Measurements from ENCODE around the gene DRD3. TPM values are rescaled to one million over a fixed set of nuclear protein-coding genes. Genes with fewer than 3 reads are reported as not detected.

Gene DRD3
- total RNA-seq, 1 experiment from 2014 or later: not detected

- no peaks in the 10 kb centered on the region for H3K4me1 ChIP-seq (ENCODE audit: insufficient read depth, low read length, poor library complexity, severe bottlenecking)
- POLR2A ChIA-PET (ENCODE audit: low non-redundant PET): no interaction called here
- no peak for DNase-seq (ENCODE audit: low spot score)
- no peak for TF ChIP-seq CTCF (conservative IDR thresholded peaks at IDR 0.05; ENCODE audit: low read depth, low read length)
- TF ChIP-seq EZH2 (IDR thresholded peaks at IDR 0.05; ENCODE audit: borderline replicate concordance, low read depth, low read length, poor library complexity, severe bottlenecking): no peak
- H3K9me3 ChIP-seq (ENCODE audit: low read depth, low read length, poor library complexity, severe bottlenecking): no peaks in the 10 kb centered on the region
- H3K4me3 ChIP-seq (ENCODE audit: low read depth, low read length, poor library complexity, severe bottlenecking): no peak overlapping the region
- H3K36me3 ChIP-seq (ENCODE audit: insufficient read depth, low read length, poor library complexity, severe bottlenecking): no peaks in the 10 kb centered on the region
- CTCF ChIA-PET: no interaction called here
- no TSS peak for BruUV-seq (replicated peaks)
- H3K27ac ChIP-seq (ENCODE audit: low read depth, low read length, poor library complexity, severe bottlenecking): no peak overlapping the region
- intact Hi-C loops (cut with micrococcal nuclease; ENCODE audit: unreplicated experiment): no loop called here
- H3K27me3 ChIP-seq (replicated peaks; ENCODE audit: insufficient read depth, low read depth, low read length, poor library complexity): peaks cover 16% of the 10 kb centered on the region
Measured at GRCh38 chr3:114175204-114175987, 3.5 kb downstream of the DRD3 start.

DNA sequence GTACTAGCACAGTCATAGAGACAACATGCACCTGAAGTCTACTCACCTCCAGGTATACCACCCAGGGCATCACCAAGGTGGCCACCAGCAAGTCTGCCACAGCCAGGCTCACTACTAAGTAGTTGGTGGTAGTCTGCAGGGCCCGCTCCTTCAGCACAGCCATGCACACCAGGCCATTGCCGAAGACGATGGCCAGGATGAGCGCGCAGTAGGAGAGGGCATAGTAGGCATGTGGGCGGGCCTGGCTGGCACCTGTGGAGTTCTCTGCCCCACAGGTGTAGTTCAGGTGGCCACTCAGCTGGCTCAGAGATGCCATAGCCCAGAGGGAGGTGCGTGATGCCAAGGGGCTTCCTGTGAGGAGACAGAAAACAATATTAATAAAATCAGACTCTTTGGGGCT lies 7.2 kb downstream of the DRD3 start:
- DNase-seq (ENCODE audit: low spot score): no peak
- H3K36me3 ChIP-seq (ENCODE audit: insufficient read depth, low read length, poor library complexity, severe bottlenecking): no peaks in the 10 kb centered on the region
- no TSS peak for BruUV-seq (replicated peaks)
- peaks cover 15% of the 10 kb centered on the region for H3K27me3 ChIP-seq (replicated peaks; ENCODE audit: insufficient read depth, low read depth, low read length, poor library complexity)
- POLR2A ChIA-PET (ENCODE audit: low non-redundant PET): no interaction called here
- no peaks in the 10 kb centered on the region for H3K4me1 ChIP-seq (ENCODE audit: insufficient read depth, low read length, poor library complexity, severe bottlenecking)
- no peak overlapping the region for H3K4me3 ChIP-seq (ENCODE audit: low read depth, low read length, poor library complexity, severe bottlenecking)
- CTCF ChIA-PET: no interaction called here
- H3K9me3 ChIP-seq (ENCODE audit: low read depth, low read length, poor library complexity, severe bottlenecking): no peaks in the 10 kb centered on the region
- no peak overlapping the region for H3K27ac ChIP-seq (ENCODE audit: low read depth, low read length, poor library complexity, severe bottlenecking)
- no peak for TF ChIP-seq CTCF (conservative IDR thresholded peaks at IDR 0.05; ENCODE audit: low read depth, low read length)
- no peak for TF ChIP-seq EZH2 (IDR thresholded peaks at IDR 0.05; ENCODE audit: borderline replicate concordance, low read depth, low read length, poor library complexity, severe bottlenecking)
- intact Hi-C loops (cut with micrococcal nuclease; ENCODE audit: unreplicated experiment): no loop called here

GRCh38 chr3:114168150-114168549 lies 10.7 kb downstream of the DRD3 start:
- intact Hi-C loops (cut with micrococcal nuclease; ENCODE audit: unreplicated experiment): no loop called here
- H3K27ac ChIP-seq (ENCODE audit: low read depth, low read length, poor library complexity, severe bottlenecking): no peak overlapping the region
- no TSS peak for BruUV-seq (replicated peaks)
- H3K9me3 ChIP-seq (ENCODE audit: low read depth, low read length, poor library complexity, severe bottlenecking): no peaks in the 10 kb centered on the region
- H3K4me3 ChIP-seq (ENCODE audit: low read depth, low read length, poor library complexity, severe bottlenecking): no peak overlapping the region
- CTCF ChIA-PET: no interaction called here
- DNase-seq (ENCODE audit: low spot score): no peak
- H3K27me3 ChIP-seq (replicated peaks; ENCODE audit: insufficient read depth, low read depth, low read length, poor library complexity): peaks cover 15% of the 10 kb centered on the region
- H3K36me3 ChIP-seq (ENCODE audit: insufficient read depth, low read length, poor library complexity, severe bottlenecking): no peaks in the 10 kb centered on the region
- POLR2A ChIA-PET (ENCODE audit: low non-redundant PET): no interaction called here
- no peaks in the 10 kb centered on the region for H3K4me1 ChIP-seq (ENCODE audit: insufficient read depth, low read length, poor library complexity, severe bottlenecking)
- TF ChIP-seq EZH2 (IDR thresholded peaks at IDR 0.05; ENCODE audit: borderline replicate concordance, low read depth, low read length, poor library complexity, severe bottlenecking) (no peak), CTCF (conservative IDR thresholded peaks at IDR 0.05; ENCODE audit: low read depth, low read length) (no peak)
